Measurements from ENCODE around the gene SYK. TPM values are rescaled to one million over a fixed set of nuclear protein-coding genes. Genes with fewer than 3 reads are reported as not detected.

The SYK gene
- total and polyA plus RNA-seq, 4 donors = 2.1 to 31.5 (median 13.3) TPM

DNA sequence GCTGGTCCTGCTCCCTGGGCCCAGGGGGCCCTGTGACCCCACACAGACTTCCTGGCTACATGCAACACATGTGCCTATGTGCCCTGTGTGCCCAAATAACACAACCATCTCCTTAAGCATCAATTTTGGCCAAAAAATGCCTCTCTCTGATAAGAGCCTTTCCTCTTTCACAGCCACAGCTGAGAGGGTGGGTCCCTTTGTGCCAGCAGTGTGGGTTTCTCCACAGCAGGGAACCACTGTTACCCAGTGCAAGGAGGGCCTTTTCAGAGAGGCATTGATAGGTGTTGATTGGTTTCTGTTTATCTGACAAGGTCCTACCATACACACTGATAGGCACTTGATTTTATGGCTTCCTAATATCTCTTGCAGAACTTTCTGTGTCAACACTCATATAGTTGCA lies 42.7 kb downstream of the SYK start:
- no peak for DNase-seq
- ATAC-seq (ENCODE audit: low FRiP score) = no peak
- Histone ChIP-seq H3K27me3 (ENCODE audit: control insufficient read depth in 1 of 2, insufficient read depth in 2 of 2, low read length in 1 of 2) (peaks cover 0 to 2% of the 10 kb centered on the region in 2 donors), H3K9me3 (ENCODE audit: control insufficient read depth, low read length) (no peaks in the 10 kb centered on the region), H3K4me3 (ENCODE audit: low read length in 2 of 2) (no peak overlapping the region), H3K36me3 (ENCODE audit: control insufficient read depth in 1 of 2, insufficient read depth in 2 of 2, low read length in 1 of 2) (no peaks in the 10 kb centered on the region), H3K4me1 (ENCODE audit: control insufficient read depth in 1 of 2, insufficient read depth in 2 of 2, low read length in 2 of 2) (no peaks in the 10 kb centered on the region), H3K27ac (ENCODE audit: low read depth in 1 of 2, low read length in 2 of 2) (no peak overlapping the region)
- intact Hi-C loops (cut with DNase I) = no loop called here

DNA sequence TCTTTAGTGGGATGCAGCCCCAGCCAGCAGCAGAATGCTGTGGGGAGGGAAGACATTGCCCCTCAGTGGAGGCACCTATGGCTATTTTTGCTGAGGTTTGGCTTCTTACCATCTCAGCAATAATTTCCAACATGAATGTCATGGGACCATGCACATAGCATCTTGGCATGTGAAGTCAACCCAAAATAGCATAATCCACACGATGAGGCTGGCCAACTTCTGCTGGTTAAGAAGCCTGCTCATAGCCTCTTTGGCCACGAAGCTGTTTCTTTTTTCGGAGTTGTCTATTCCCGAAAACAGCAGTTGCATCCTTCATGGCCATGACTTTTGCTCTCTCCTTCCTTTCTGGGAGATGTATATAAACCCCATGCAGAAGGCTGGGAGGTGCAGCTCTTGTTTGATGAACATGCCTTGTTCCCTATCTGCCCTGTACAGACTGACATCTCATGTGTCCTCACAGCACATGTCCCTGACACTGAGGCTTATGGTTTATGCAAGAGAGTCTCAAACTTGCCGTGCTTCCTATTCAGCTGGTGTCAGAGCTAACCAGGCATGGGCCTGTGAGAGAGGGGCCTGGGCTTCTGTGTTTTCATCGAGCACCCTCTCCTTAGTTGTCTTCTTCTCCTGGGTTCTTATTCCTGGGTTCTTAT lies 45.3 kb downstream of the SYK start:
- no peaks in the 10 kb centered on the region for H3K4me1 ChIP-seq (ENCODE audit: control insufficient read depth in 1 of 2, insufficient read depth in 2 of 2, low read length in 2 of 2)
- intact Hi-C loops (cut with DNase I) = no loop called here
- no peak overlapping the region for H3K4me3 ChIP-seq (ENCODE audit: low read length in 2 of 2)
- H3K27me3 ChIP-seq (ENCODE audit: control insufficient read depth in 1 of 2, insufficient read depth in 2 of 2, low read length in 1 of 2) = peaks cover 0 to 2% of the 10 kb centered on the region in 2 donors
- no peaks in the 10 kb centered on the region for H3K9me3 ChIP-seq (ENCODE audit: control insufficient read depth, low read length)
- no peak for DNase-seq
- ATAC-seq (ENCODE audit: low FRiP score) = no peak
- no peak overlapping the region for H3K27ac ChIP-seq (ENCODE audit: low read depth in 1 of 2, low read length in 2 of 2)
- 54 to 55% methylated on average over 6 of the region's 6 CpGs for WGBS, 2 donors
- H3K36me3 ChIP-seq (ENCODE audit: control insufficient read depth in 1 of 2, insufficient read depth in 2 of 2, low read length in 1 of 2) = no peaks in the 10 kb centered on the region

DNA sequence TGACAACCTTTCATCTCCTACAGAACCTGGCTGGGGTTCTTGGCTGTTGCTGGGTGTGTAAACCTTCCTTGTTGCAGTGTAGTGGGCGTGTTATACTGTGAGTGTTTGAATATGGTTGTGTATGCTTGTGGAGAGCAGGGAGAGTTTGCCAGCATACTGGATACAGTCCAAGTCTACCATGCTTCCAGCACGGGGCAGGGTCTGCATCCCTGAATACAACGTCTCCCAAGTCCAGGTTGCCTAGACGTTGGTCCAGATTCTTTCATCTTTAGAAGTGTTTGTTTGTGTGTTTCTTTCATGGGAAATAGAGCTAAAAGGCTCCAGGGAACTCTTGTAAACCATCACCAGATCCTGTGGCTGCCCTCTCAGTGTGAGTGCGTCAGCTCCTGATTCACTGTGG lies 46.4 kb downstream of the SYK start:
- 54 to 55% methylated on average over 5 of the region's 5 CpGs for WGBS, 2 donors
- H3K36me3 ChIP-seq (ENCODE audit: control insufficient read depth in 1 of 2, insufficient read depth in 2 of 2, low read length in 1 of 2) = no peaks in the 10 kb centered on the region
- H3K27me3 ChIP-seq (ENCODE audit: control insufficient read depth in 1 of 2, insufficient read depth in 2 of 2, low read length in 1 of 2) = peaks cover 0 to 2% of the 10 kb centered on the region in 2 donors
- H3K27ac ChIP-seq (ENCODE audit: low read depth in 1 of 2, low read length in 2 of 2) = no peak overlapping the region
- no peak for ATAC-seq (ENCODE audit: low FRiP score)
- no peaks in the 10 kb centered on the region for H3K4me1 ChIP-seq (ENCODE audit: control insufficient read depth in 1 of 2, insufficient read depth in 2 of 2, low read length in 2 of 2)
- no peak for DNase-seq
- no peak overlapping the region for H3K4me3 ChIP-seq (ENCODE audit: low read length in 2 of 2)
- intact Hi-C loops (cut with DNase I) = no loop called here
- no peaks in the 10 kb centered on the region for H3K9me3 ChIP-seq (ENCODE audit: control insufficient read depth, low read length)

DNA sequence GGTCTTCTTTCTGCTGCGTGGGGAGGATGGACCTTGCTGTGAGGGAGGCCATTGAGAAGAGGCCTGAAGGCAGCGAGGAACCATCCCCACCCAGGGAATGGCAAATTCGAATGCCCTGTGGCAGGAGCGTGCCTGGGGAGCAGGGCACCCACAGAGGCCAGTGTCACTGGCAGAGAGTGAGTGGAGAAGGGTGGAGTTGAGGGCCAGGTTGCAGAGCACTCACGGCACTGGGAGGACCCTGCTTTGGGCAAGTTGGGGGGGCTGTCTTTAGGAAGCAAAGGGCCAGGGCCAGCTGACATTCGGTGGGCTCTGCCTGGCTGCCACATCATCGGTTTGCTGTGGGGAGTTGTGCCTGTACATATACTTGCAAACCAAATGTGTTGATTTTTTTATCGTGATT lies 47.2 kb downstream of the SYK start:
- Histone ChIP-seq H3K27me3 (ENCODE audit: control insufficient read depth in 1 of 2, insufficient read depth in 2 of 2, low read length in 1 of 2) (peaks cover 0 to 2% of the 10 kb centered on the region in 2 donors), H3K9me3 (ENCODE audit: control insufficient read depth, low read length) (no peaks in the 10 kb centered on the region), H3K4me1 (ENCODE audit: control insufficient read depth in 1 of 2, insufficient read depth in 2 of 2, low read length in 2 of 2) (no peaks in the 10 kb centered on the region), H3K36me3 (ENCODE audit: control insufficient read depth in 1 of 2, insufficient read depth in 2 of 2, low read length in 1 of 2) (no peaks in the 10 kb centered on the region), H3K4me3 (ENCODE audit: low read length in 2 of 2) (no peak overlapping the region), H3K27ac (ENCODE audit: low read depth in 1 of 2, low read length in 2 of 2) (no peak overlapping the region)
- no peak for DNase-seq
- intact Hi-C loops (cut with DNase I) = no loop called here
- WGBS, 2 donors = 91 to 93% methylated on average over 8 of the region's 8 CpGs
- ATAC-seq (ENCODE audit: low FRiP score) = no peak

DNA sequence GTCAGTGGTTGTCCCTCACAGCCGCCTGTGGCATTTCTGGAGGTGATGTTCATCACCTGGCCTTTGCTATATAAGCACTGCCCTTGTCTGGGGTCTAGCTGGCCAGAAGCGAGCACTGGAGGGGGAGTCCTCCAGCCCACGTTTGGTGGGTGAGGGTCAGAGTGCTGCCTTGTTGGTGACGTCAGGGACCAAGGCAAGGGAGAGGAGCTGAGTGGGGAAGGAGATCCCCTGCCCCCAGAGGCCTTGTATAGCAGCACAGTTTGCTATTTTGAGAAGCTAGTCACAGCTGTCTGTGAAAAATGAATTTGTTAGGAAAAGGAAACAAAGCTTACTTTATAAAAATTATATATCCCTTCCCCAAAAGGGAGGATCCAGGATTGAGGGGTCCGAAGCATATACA lies 49.8 kb downstream of the SYK start:
- H3K27ac ChIP-seq (ENCODE audit: low read depth in 1 of 2, low read length in 2 of 2) = no peak overlapping the region
- 65 to 71% methylated on average over 5 of the region's 5 CpGs for WGBS, 2 donors
- H3K4me1 ChIP-seq (ENCODE audit: control insufficient read depth in 1 of 2, insufficient read depth in 2 of 2, low read length in 2 of 2) = no peaks in the 10 kb centered on the region
- DNase-seq (no peak), ATAC-seq (ENCODE audit: low FRiP score) (no peak)
- peaks cover 0 to 2% of the 10 kb centered on the region in 2 donors for H3K27me3 ChIP-seq (ENCODE audit: control insufficient read depth in 1 of 2, insufficient read depth in 2 of 2, low read length in 1 of 2)
- no peaks in the 10 kb centered on the region for H3K36me3 ChIP-seq (ENCODE audit: control insufficient read depth in 1 of 2, insufficient read depth in 2 of 2, low read length in 1 of 2)
- intact Hi-C loops (cut with DNase I) = no loop called here
- no peaks in the 10 kb centered on the region for H3K9me3 ChIP-seq (ENCODE audit: control insufficient read depth, low read length)
- H3K4me3 ChIP-seq (ENCODE audit: low read length in 2 of 2) = no peak overlapping the region

DNA sequence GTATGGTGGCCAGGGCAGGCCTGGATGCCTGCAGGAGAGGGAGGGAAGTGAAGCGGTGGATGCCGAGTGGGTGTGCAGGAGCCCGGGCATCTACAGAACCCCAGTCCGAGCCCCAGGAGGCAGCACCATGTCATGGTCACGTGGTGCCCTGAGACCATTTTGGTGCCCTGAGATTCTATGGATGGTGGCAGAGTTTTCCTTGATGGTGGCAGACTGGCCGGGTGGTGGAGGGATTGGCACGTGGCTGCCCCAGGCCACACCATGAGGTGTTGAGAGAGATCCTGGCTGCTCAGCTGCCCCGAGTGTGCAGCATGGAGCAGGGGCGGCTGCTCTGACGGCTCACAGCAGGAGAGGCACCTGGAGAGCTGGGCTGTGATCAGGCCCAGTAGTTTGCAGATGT lies 52.3 kb downstream of the SYK start:
- H3K27me3 ChIP-seq (ENCODE audit: control insufficient read depth in 1 of 2, insufficient read depth in 2 of 2, low read length in 1 of 2) = no peaks in the 10 kb centered on the region
- no peak for DNase-seq
- ATAC-seq (ENCODE audit: low FRiP score) = no peak
- H3K4me1 ChIP-seq (ENCODE audit: control insufficient read depth in 1 of 2, insufficient read depth in 2 of 2, low read length in 2 of 2) = no peaks in the 10 kb centered on the region
- intact Hi-C loops (cut with DNase I) = no loop called here
- no peak overlapping the region for H3K4me3 ChIP-seq (ENCODE audit: low read length in 2 of 2)
- 92% methylated on average over 10 of the region's 10 CpGs for WGBS, 2 donors
- no peak overlapping the region for H3K27ac ChIP-seq (ENCODE audit: low read depth in 1 of 2, low read length in 2 of 2)
- H3K36me3 ChIP-seq (ENCODE audit: control insufficient read depth in 1 of 2, insufficient read depth in 2 of 2, low read length in 1 of 2) = no peaks in the 10 kb centered on the region
- no peaks in the 10 kb centered on the region for H3K9me3 ChIP-seq (ENCODE audit: control insufficient read depth, low read length)

DNA sequence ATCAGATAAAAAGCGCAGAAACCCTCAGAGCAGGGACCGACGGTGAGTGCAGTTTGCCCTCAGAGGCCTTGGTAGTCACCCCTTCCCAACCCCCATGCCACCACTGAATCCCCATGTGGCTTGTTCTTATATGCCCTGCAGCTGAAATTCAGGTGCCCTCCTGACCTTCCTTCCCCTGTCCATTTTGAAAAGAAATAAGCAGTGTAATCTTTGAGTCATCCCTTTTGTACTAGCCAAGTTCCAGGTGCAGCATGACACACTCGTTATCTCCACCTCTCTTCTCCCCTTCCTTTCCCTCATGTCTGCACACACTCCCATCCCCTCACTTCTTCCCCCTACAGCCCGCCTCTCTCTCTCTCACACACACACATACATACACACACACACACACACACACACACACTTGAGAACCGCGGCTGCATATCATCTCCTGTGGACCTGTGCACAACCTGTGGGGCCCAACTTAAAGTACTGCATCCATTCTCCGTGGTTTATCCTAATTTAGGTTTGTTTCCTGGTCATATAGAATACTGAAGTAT lies 53.1 kb downstream of the SYK start:
- Histone ChIP-seq H3K27ac (ENCODE audit: low read depth in 1 of 2, low read length in 2 of 2) (no peak overlapping the region), H3K27me3 (ENCODE audit: control insufficient read depth in 1 of 2, insufficient read depth in 2 of 2, low read length in 1 of 2) (no peaks in the 10 kb centered on the region), H3K9me3 (ENCODE audit: control insufficient read depth, low read length) (no peaks in the 10 kb centered on the region), H3K4me1 (ENCODE audit: control insufficient read depth in 1 of 2, insufficient read depth in 2 of 2, low read length in 2 of 2) (no peaks in the 10 kb centered on the region), H3K4me3 (ENCODE audit: low read length in 2 of 2) (no peak overlapping the region), H3K36me3 (ENCODE audit: control insufficient read depth in 1 of 2, insufficient read depth in 2 of 2, low read length in 1 of 2) (no peaks in the 10 kb centered on the region)
- DNase-seq = no peak
- intact Hi-C loops (cut with DNase I) = no loop called here
- WGBS, 2 donors = 68 to 84% methylated on average over 8 of the region's 8 CpGs
- ATAC-seq (ENCODE audit: low FRiP score) = no peak

DNA sequence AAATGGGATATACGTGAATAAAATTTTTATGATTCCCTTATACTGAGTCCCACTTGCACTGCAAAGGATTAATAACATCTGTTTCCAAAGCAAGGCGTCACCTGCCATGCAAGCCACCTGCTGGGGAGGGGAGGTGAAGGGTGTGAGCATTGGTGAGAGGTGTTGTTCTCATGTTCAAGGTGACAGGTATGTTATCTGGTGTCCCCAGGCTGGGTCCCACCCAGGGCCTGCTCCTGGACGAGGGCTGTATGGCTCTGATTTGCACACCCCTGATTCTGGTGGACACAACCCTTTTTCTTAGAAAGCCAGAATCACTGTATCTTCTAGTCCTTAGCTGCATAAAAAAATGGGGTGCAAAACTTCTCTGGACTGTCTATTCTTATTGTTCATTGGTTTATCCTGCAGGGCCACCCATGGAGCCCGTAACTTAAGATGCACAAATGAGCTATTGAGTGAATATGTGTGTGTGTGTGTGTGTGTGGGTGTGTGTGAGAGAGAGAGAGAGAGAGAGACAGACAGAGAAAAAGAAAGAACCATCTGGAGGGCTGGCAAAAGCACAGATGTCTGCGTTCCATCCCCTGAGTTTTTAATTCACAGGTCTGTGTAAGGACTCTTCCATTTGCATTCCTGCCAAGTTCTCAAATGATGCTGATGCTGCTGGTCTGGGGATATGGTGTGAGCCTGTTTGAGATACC lies 53.7 kb downstream of the SYK start:
- DNase-seq (no peak), ATAC-seq (ENCODE audit: low FRiP score) (no peak)
- Histone ChIP-seq H3K27ac (ENCODE audit: low read depth in 1 of 2, low read length in 2 of 2) (no peak overlapping the region), H3K36me3 (ENCODE audit: control insufficient read depth in 1 of 2, insufficient read depth in 2 of 2, low read length in 1 of 2) (no peaks in the 10 kb centered on the region), H3K4me1 (ENCODE audit: control insufficient read depth in 1 of 2, insufficient read depth in 2 of 2, low read length in 2 of 2) (no peaks in the 10 kb centered on the region), H3K27me3 (ENCODE audit: control insufficient read depth in 1 of 2, insufficient read depth in 2 of 2, low read length in 1 of 2) (no peaks in the 10 kb centered on the region), H3K9me3 (ENCODE audit: control insufficient read depth, low read length) (no peaks in the 10 kb centered on the region), H3K4me3 (ENCODE audit: low read length in 2 of 2) (no peak overlapping the region)
- 69 to 82% methylated on average over 5 of the region's 5 CpGs for WGBS, 2 donors
- intact Hi-C loops (cut with DNase I) = no loop called here

DNA sequence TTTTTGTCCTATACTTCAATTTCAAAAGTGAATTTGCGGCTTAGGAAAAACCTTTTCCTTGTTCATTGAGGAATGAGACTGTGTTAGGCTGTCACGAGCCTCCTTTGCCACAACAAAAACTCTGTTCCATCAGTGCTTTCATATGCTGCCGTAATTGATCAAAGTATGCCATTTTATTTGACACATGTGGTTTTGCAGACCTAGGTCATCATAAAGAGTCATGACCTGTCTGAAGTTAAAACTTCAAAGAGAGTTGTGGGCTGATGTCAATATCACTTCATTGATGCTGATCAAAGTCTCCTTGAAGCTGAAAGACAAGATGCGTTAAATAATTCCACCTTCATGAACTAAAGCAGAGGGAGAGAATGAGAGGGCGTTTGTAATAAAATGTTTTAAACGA lies 55.5 kb downstream of the SYK start:
- DNase-seq = no peak
- Histone ChIP-seq H3K9me3 (ENCODE audit: control insufficient read depth, low read length) (no peaks in the 10 kb centered on the region), H3K27me3 (ENCODE audit: control insufficient read depth in 1 of 2, insufficient read depth in 2 of 2, low read length in 1 of 2) (no peaks in the 10 kb centered on the region), H3K4me1 (ENCODE audit: control insufficient read depth in 1 of 2, insufficient read depth in 2 of 2, low read length in 2 of 2) (no peaks in the 10 kb centered on the region), H3K4me3 (ENCODE audit: low read length in 2 of 2) (no peak overlapping the region), H3K27ac (ENCODE audit: low read depth in 1 of 2, low read length in 2 of 2) (no peak overlapping the region), H3K36me3 (ENCODE audit: control insufficient read depth in 1 of 2, insufficient read depth in 2 of 2, low read length in 1 of 2) (no peaks in the 10 kb centered on the region)
- intact Hi-C loops (cut with DNase I) = no loop called here
- no peak for ATAC-seq (ENCODE audit: low FRiP score)
- WGBS, 2 donors = 81 to 83% methylated on average over 6 of the region's 6 CpGs
